ENCODE data around the gene PNPLA6.

DNA sequence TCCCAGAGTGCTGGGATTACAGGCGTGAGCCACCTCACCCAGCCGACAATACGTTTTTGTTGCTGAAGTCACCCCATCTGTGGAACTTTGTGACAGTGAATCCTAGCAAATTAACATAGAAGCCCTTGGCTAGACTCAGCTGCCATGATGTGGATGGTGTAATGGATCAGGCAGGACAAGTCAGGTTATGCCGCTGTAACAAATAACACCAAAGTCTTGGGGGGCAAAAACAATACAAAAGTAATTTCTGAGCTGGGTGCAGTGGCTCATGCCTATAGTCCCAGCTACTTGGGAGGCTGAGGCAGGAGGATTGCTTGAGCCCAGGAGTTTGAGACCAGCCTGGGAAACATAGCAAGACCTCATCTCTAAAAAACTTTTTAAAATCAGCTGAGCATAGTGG is 29.3 kb downstream of the PNPLA6 start:
- no peak for TF ChIP-seq ARNT (IDR thresholded peaks at IDR 0.05)
- TF ChIP-seq SP1 (IDR thresholded peaks at IDR 0.05) = no peak
- TF ChIP-seq CTBP1 (IDR thresholded peaks at IDR 0.05; ENCODE audit: borderline replicate concordance) = no peak
